Spleen (tissue), 11 donors: ENCODE data around the gene SERINC3. TPM values are rescaled to one million over a fixed set of nuclear protein-coding genes. Genes with fewer than 3 reads are reported as not detected.

ENCODE experiments used
- DNase-seq: peaks from one replicate; pipeline ENCODE4 v3.0.0-alpha.2; 2020
- H3K27ac ChIP-seq, 8 donors: fragments of 200-600 bp; sonication (generic) in 7 of 8; 1 replicate in 4 of 8; 2 replicates in 4 of 8; pipeline versions ENCODE4 v1.5.0 to v1.8.0; 2016 to 2021; ENCODE audit warnings: inconsistent platforms in 4 of 8, mild to moderate bottlenecking in 4 of 8, moderate library complexity in 1 of 8
- H3K27me3 ChIP-seq, 7 donors: fragments of 200-600 bp; sonication (generic) in 6 of 7; replicated peaks in 1 of 7; 1 replicate in 4 of 7; 2 replicates in 3 of 7; pipeline versions ENCODE4 v1.5.0 to v1.8.0; 2016 to 2021; ENCODE audit warnings: inconsistent platforms in 3 of 7, mild to moderate bottlenecking in 1 of 7
- H3K36me3 ChIP-seq, 6 donors: fragments of 200-600 bp; sonication (generic) in 5 of 6; 1 replicate in 4 of 6; 2 replicates in 2 of 6; pipeline versions ENCODE4 v1.5.0 to v1.8.0; 2016 to 2021; ENCODE audit warnings: inconsistent platforms in 2 of 6
- H3K4me1 ChIP-seq, 6 donors: fragments of 200-600 bp; sonication (generic) in 5 of 6; 1 replicate in 3 of 6; 2 replicates in 3 of 6; pipeline versions ENCODE4 v1.5.0 to v1.8.0; 2016 to 2021; ENCODE audit warnings: inconsistent platforms in 3 of 6
- H3K4me3 ChIP-seq, 8 donors: fragments of 200-600 bp; sonication (generic) in 7 of 8; 1 replicate in 4 of 8; 2 replicates in 4 of 8; pipeline versions ENCODE4 v1.5.0 to v1.8.0; 2016 to 2021; ENCODE audit warnings: inconsistent platforms in 4 of 8, mild to moderate bottlenecking in 4 of 8, moderate library complexity in 2 of 8
- H3K9me3 ChIP-seq, 8 donors: fragments of 200-600 bp; sonication (generic) in 7 of 8; 1 replicate in 4 of 8; 2 replicates in 4 of 8; pipeline versions ENCODE4 v1.5.0 to v1.8.0; 2016 to 2021; ENCODE audit warnings: inconsistent platforms in 4 of 8
- POLR2A ChIP-seq, 3 donors: fragments of 450-650 bp; IDR thresholded peaks; one replicate each; pipeline ENCODE4 v1.5.1; 2017; ENCODE audit warnings: antibody characterized with exemption in 3 of 3, mild to moderate bottlenecking in 1 of 3
- POLR2AphosphoS5 ChIP-seq, 3 donors: sonication (generic); formaldehyde crosslinking; IDR thresholded peaks; one replicate each; pipeline ENCODE4 v1.5.1; 2017; ENCODE audit warnings: antibody characterized with exemption in 3 of 3
- WGBS, 5 donors: extraction: QIAGEN DNeasy Blood & Tissue Kit in 3 of 5; methylation state at CpG; one replicate each; pipeline versions ENCODE4 v1.1.5 to v1.1.7; 2013 to 2018; 5-methylcytosine and 5-hydroxymethylcytosine counted together
- intact Hi-C: fragments of 100-400 bp; cut with DNase I; formaldehyde crosslinking; loops from one replicate; pipeline ENCODE4 v1.15.0; 2023; ENCODE audit warnings: low total_unique reads
- polyA plus RNA-seq, 3 donors: library from polyadenylated mRNA; stranded (reverse); fragments of 200-250 nt; gene quantifications; one replicate each; pipeline ENCODE4 v1.2.1, GENCODE V29; 2013
- total RNA-seq, 7 donors: library from RNA; depleted of rRNA in 3 of 7; stranded (reverse); fragments of >200 nt in 3 of 7; fragmentation: NEBNext Ultra II Directional in 4 of 7; extraction: Animal tissue kit (Norgen Biotek cat#: 25700) in 4 of 7; gene quantifications; one replicate each; pipeline versions ENCODE4 v1.1.0 to v1.2.1, GENCODE V29; 2016 to 2021
- TF ChIP-seq, protein P1 (sequence below), 11 experiments: fragments of 200-600 bp in 7 of 11; fragments of 450-650 bp in 4 of 11; sonication (generic) in 4 of 11; IDR thresholded peaks in 8 of 11; conservative IDR thresholded peaks in 3 of 11; 1 replicate in 7 of 11; 2 replicates in 4 of 11; pipeline versions ENCODE4 v1.4.0 to v1.8.0; 2016 to 2021; ENCODE audit warnings: antibody characterized with exemption in 11 of 11, inconsistent platforms in 4 of 11, mild to moderate bottlenecking in 1 of 11
- donor health status: healthy with polysubstance abuse.
- donor health status: DM: no; HTN: no; CAD: no; lungs with moderate emphysema.
- donor health status: DM: no; HTN: no; CAD: no.
- donor health status: Bipolar disorder and iron deficiency.
- donor health status: healthy.
- donor health status: DM: no; HTN: no; CAD: no.
- donor health status: DM: yes; HTN: yes; CAD: no.

SERINC3 gene
- total and polyA plus RNA-seq, 10 donors, result 14.5 to 117 (median 85.5) TPM

DNA sequence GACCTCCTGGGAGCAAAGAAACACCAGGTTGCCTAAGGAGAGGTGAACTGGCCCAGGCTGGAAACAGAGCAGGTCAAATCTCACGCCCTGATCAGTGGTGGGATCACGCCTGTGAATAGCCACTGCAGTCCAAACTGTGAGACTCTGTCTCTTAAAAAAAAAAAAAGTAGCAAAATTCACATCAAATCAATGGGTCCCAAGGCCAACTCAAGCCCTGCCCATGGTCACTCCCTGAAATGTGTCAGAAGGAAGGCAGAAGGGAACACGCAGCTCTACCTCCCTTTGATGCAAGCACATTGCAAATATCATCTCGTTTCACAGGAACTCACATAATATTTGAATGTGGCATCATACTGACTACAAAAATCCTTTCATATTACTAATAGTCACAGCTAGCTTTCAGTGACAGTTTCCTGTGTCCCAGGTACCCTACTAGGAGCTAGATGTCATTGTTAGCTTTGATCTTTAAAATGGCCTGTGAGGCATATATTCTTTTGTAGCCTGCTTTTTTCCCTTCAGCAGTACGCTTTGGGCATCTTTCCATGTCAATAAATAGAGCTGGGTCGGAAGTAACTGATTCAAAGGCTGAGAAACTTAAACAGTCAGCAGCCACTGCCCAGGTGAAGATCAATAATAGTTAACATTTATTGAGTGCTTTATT, 60.6 kb downstream of the SERINC3 start:
- no peaks in the 10 kb centered on the region for H3K36me3 ChIP-seq
- H3K27me3 ChIP-seq, result no peaks in the 10 kb centered on the region
- 81 to 86% (median 81%) methylated on average over 6 of the region's 6 CpGs for WGBS, 5 donors
- intact Hi-C loops, result no loop called here
- DNase-seq, result no peak
- no peaks in the 10 kb centered on the region for H3K9me3 ChIP-seq
- TF ChIP-seq POLR2A (IDR thresholded peaks at IDR 0.05), result no peak
- TF ChIP-seq, protein P1, sequence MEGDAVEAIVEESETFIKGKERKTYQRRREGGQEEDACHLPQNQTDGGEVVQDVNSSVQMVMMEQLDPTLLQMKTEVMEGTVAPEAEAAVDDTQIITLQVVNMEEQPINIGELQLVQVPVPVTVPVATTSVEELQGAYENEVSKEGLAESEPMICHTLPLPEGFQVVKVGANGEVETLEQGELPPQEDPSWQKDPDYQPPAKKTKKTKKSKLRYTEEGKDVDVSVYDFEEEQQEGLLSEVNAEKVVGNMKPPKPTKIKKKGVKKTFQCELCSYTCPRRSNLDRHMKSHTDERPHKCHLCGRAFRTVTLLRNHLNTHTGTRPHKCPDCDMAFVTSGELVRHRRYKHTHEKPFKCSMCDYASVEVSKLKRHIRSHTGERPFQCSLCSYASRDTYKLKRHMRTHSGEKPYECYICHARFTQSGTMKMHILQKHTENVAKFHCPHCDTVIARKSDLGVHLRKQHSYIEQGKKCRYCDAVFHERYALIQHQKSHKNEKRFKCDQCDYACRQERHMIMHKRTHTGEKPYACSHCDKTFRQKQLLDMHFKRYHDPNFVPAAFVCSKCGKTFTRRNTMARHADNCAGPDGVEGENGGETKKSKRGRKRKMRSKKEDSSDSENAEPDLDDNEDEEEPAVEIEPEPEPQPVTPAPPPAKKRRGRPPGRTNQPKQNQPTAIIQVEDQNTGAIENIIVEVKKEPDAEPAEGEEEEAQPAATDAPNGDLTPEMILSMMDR (IDR thresholded peaks at IDR 0.05 in 8 of 11, conservative IDR thresholded peaks at IDR 0.05 in 3 of 11), result no peak
- no peak for TF ChIP-seq POLR2AphosphoS5 (IDR thresholded peaks at IDR 0.05)
- no peaks in the 10 kb centered on the region for H3K4me1 ChIP-seq
- no peak overlapping the region for H3K4me3 ChIP-seq
- no peak overlapping the region for H3K27ac ChIP-seq

DNA sequence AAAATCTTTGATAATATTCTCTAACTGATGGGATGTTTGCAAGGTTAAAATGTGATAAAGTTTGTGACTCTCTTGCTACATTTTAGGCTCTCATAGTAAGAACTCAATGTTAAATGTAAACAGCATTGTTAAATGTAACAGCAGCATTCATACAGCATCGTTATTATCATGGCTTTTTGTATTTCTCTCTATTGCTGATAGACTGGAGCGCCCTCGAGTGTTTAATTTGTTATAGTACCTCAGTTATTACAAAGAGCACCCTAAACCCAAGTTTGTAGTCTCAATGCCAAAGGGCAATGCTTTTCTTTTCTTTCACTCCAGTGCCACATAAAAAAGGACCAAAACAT, 61.1 kb downstream of the SERINC3 start:
- DNase-seq, result no peak
- intact Hi-C loops, result no loop called here
- WGBS, 5 donors, result 10 to 19% (median 14%) methylated on average over 3 of the region's 3 CpGs
- H3K36me3 ChIP-seq, result no peaks in the 10 kb centered on the region
- TF ChIP-seq POLR2A (IDR thresholded peaks at IDR 0.05) (no peak), POLR2AphosphoS5 (IDR thresholded peaks at IDR 0.05) (no peak)
- TF ChIP-seq, protein P1 (IDR thresholded peaks at IDR 0.05 in 8 of 11, conservative IDR thresholded peaks at IDR 0.05 in 3 of 11), result peak in 2 of 11 experiments; percentile 7 to 16
- no peaks in the 10 kb centered on the region for H3K9me3 ChIP-seq
- H3K4me3 ChIP-seq, result no peak overlapping the region
- H3K27me3 ChIP-seq, result no peaks in the 10 kb centered on the region
- H3K27ac ChIP-seq, result no peak overlapping the region
- H3K4me1 ChIP-seq, result peaks cover 0 to under 1% (median 0%) of the 10 kb centered on the region in 6 donors

DNA sequence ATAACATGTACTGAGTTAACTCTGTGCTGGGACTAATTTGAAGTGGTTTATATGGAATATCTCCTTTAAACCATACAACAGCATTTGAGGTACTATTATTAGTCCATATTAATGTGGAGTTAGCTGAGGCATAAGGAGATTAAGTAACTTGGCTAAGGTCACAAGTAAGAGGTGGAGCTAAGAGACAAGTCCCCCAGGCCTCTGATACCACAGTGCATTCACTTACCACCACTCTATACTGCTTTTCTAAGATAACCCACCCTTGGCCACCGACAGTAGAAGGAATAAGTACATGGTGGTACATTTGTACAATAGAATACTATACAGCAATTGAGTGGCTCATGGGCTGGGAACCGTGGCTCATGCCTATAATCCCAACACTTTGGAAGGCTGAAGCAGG, 62.6 kb downstream of the SERINC3 start:
- H3K4me3 ChIP-seq, result no peak overlapping the region
- WGBS, 5 donors, result 67 to 85% (median 81%) methylated on average over 2 of the region's 2 CpGs
- TF ChIP-seq POLR2A (IDR thresholded peaks at IDR 0.05), result no peak
- no peak for TF ChIP-seq POLR2AphosphoS5 (IDR thresholded peaks at IDR 0.05)
- TF ChIP-seq, protein P1 (IDR thresholded peaks at IDR 0.05 in 8 of 11, conservative IDR thresholded peaks at IDR 0.05 in 3 of 11), result no peak
- H3K9me3 ChIP-seq, result no peaks in the 10 kb centered on the region
- H3K27me3 ChIP-seq, result no peaks in the 10 kb centered on the region
- DNase-seq, result no peak
- H3K4me1 ChIP-seq, result peaks cover 0 to 12% (median 4%) of the 10 kb centered on the region in 6 donors
- no peaks in the 10 kb centered on the region for H3K36me3 ChIP-seq
- H3K27ac ChIP-seq, result no peak overlapping the region
- intact Hi-C loops, result no loop called here

DNA sequence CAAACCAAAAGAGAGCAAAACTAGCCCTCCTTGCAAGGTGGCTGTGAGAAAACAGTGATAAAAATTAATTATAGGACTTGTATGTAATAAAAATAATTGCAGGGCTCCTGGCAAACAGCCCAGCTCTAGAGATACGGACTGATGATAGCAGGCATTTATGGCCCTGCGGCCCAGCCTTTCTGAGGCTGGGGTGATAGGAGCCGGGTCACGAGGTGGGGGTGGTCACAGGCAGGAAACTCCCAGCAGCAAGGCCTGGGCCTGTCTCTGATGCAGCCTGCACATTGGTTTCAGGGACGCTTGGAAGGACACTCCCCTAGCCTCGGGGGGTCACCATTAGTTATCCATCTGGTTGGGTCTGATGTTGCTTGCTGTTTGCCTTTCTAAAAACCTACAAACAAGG, 64.9 kb downstream of the SERINC3 start:
- peaks cover 0 to 12% (median 4%) of the 10 kb centered on the region in 6 donors for H3K4me1 ChIP-seq
- no peaks in the 10 kb centered on the region for H3K9me3 ChIP-seq
- H3K27me3 ChIP-seq, result peaks cover 0 to 8% (median 0%) of the 10 kb centered on the region in 7 donors
- DNase-seq, result no peak
- TF ChIP-seq, protein P1 (IDR thresholded peaks at IDR 0.05 in 8 of 11, conservative IDR thresholded peaks at IDR 0.05 in 3 of 11), result no peak
- TF ChIP-seq POLR2AphosphoS5 (IDR thresholded peaks at IDR 0.05), result no peak
- 74 to 85% (median 83%) methylated on average over 6 of the region's 6 CpGs for whole genome bisulfite sequencing, 5 donors
- H3K4me3 ChIP-seq, result no peak overlapping the region
- no peaks in the 10 kb centered on the region for H3K36me3 ChIP-seq
- no peak overlapping the region for H3K27ac ChIP-seq
- intact Hi-C loops, result no loop called here
